CD4-positive, alpha-beta T cell treated with Interleukin-4 for 4 hours (primary cell): ENCODE data around the gene CASP5.
A peak's percentile ranks its signal among the peaks of the same experiment; 100 is the strongest.
"Not testable (repeated sequence)": the region's sequence is repeated elsewhere in the genome, so short reads cannot be mapped to it uniquely, and the experiment has no call there.

ENCODE experiments used
- DNase-seq: peaks from one replicate; pipeline ENCODE4 v3.0.0-alpha.2; 2020

The CASP5 gene

DNA sequence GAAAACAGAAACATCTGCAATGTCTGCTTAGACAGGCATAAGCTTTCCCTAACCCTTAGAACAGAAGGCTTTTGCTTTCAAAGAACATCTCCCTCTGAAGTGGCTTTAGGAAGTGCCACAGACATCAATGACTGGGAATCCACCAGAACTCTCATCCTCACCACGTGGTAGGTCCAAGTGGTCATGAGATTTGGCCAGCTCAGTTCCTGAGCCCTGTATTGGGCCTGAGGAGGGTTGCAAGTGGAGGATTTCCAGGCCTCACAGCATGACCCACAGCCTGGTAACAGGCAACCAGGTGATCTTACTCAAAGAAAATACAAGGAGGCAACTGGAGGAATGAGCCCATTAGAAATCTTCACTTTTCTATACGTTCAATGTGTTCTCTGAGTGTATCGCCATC, 10.4 kb upstream of the CASP5 start:
- peak; percentile 11 for DNase-seq

DNA sequence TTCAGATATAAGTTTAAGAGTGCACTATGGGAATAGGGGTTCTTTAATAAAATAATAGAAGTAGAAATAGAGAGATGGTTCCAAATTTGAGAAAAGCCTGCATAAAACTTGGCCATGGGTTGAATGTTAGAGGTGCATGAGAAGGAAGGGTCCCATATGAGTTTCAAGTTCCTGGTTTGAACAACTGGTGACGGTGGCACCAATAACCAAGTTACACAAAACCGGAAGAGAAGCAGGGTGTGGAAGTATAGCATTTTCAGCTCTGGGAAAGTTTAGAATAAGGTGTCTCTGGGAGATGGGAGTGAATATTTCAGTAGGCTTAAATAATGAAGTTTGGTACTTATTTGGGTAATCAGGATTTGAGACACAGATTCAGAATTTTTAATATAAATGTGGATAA, 9.5 kb upstream of the CASP5 start:
- DNase-seq: peak; percentile 27

DNA sequence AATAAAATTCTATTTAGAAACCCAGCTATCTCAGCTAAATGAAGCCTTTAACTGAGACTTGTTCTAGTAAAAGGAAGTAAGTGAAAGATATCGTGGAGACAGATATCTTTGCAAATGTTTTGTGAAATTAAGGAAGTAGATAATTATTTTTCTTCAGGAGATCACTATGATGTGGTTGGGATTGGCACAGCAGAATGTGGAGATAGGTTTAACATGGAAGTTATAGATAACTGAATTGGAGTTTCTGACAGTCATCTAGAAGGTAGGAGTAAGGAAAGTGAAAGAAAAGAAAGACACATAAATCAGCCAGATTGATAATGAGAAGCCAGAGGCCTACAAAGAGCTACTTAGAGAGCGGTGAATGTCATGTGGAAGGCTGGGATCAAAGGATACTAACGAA, 4.7 kb upstream of the CASP5 start:
- no peak for DNase-seq

DNA sequence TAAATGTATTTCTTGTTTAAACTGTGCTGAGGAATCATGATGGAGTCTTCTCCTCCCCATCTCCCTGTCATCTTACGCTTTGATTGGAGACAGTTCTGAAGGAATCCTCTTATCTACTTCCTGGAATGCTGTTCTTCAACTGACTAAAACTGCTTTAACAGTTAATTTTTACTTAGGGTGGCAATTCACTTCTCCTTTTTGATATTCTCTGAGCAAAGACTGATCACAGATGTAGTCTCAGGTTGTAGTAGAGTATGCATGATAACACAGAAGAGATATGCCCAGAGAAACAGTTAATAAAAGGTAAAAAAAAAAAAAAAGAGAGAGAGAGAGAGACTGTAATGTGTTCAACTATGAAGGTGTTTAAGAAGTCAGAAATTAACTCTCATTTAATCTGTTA, 1.4 kb upstream of the CASP5 start:
- DNase-seq: no peak

DNA sequence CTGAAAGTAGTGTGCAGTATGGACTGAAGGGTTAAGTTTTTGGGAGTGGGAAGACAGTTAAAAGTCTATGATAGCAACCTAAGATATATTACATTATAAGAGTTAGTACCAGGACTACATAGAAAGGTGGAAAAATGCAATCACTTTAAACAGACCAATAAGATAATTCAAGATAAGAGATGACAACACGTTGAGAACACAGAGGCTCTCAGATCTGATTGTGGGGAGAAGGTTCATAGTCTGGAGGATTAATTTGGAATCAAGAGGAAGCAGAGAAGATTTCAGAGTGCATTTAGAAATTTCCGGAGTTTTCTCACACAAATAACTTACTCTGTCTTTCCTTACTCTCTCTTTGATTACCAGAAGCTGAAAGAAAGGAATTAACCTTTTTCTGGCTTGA, 441 bp downstream of the CASP5 start:
- DNase-seq: no peak

DNA sequence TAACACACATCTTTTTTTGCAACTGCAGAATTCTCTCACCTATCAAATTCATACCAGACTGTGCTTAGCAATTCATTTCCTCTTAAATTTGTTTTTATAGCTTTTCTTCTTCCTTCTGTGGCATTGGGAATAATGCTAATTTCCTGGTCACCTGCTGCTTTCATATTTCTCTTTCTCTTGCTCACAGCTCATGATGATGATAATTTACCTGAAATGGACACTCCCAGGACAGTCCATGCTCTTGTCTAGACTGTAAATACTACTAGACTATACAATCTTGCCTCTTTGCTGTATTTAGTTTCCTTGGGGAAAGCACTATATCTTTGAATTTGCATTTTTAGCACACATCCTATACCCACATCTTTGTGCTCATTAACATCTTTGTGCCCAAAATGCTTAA, 15.5 kb downstream of the CASP5 start:
- DNase-seq: no peak

DNA sequence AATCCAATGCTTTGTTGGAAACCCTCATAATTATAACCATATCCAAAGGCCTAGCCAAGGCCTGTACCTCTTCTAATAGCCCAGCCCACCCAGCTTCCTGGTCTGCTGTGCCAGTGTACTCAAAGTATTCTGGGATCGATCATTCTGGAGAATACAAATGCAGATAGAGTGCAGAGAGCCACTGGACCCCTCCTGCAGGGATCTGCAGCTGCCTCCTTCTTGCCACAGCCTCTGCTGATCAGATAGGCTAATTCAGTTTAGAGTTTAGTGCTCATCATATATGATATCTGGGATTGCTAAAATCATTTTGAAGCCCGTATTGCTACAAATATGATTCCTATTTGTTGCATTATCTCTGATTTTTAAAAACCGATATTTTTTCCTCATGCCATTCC, 17.5 kb downstream of the CASP5 start:
- no peak for DNase-seq

DNA sequence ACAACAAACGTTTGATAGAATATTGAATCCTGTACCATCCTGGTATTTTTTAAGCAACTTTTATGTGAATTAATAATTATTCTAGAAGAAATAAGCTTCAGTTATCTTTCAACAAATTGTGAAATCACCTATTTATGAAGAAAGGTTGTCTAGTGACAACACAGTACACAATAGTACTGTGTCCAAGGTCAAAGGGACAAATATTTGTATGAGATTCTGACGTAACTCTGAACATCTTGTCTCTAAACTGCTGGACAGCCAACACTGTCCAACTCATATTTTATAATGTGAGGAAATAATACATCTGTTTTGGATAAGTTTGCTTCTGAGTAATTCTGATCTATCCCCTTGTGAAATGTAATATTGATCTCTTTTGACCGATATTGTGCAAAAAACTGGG, 18.9 kb downstream of the CASP5 start:
- DNase-seq: no peak

DNA sequence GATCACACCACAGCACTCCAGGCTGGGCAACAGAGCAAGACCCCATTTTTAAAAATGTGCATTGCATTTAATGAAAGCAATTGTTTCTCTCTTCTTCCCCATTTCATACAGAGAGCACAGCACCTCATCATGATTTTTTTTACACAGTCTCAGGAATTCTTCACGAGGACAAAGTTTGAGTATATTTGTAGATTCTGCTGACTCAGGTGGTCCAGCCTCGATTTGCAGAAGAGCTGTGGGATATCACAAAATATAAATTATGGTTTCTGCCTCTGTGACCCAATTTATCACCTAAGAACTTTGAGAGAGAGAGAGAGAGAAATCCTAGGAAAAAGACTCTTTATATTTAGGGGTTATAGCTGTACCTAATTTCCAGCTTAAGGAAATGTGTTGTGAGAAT, 19.8 kb downstream of the CASP5 start:
- DNase-seq: no peak

DNA sequence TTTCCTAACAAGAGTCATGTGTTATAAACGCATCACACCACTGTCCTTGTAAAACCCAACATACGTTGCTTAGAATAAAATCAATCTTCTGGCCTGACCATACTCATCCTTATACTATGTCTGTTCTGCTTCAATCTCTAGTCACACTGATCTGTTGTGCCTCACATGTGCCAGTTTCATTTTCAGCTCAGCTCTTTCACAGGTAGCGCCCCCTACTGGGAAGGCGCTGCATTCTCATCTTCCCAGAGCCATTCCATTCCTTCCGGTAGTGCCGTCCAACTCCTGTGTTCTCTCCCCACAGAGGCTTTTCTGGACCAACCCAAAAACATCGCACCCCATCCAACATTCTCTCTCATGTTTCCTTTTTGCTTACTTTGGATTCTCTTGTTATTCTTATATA, 22.2 kb downstream of the CASP5 start:
- peak; percentile 69 for DNase-seq

DNA sequence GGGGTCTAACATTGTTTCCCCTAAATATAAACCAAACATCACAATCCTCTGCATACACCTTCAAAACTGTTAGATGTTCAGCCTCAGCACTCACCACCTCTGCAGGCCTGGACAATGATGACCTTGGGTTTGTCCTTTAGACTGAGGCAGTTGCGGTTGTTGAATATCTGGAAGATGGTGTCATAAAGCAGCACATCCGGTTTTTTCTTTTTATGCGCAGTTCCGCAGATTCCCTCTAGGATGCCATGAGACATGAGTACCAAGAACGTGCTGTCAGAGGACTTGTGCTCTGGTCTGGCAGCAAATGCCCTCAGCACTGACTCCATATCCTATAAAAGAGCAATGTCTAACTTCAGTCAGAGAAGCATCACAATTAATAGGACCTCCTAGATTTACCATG, 22.8 kb downstream of the CASP5 start:
- no peak for DNase-seq

DNA sequence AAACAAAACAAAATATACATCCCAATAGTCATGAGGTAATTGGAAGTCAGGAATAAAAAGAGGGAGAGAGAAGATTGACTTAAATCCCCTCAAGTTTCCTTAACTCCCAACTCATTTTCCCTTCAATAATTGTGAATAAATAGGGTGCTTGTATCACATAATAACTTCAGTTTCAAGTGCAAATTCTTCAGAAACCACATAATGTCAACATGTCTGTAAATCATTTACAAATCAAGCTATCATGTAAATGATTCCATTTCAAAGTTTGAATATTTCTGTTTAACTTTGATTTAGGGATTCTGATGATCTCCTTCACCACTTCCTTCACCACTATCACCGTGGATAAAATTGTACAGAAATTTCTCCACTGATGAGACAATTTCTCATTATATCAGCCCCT, 23.2 kb downstream of the CASP5 start:
- DNase-seq: no peak

DNA sequence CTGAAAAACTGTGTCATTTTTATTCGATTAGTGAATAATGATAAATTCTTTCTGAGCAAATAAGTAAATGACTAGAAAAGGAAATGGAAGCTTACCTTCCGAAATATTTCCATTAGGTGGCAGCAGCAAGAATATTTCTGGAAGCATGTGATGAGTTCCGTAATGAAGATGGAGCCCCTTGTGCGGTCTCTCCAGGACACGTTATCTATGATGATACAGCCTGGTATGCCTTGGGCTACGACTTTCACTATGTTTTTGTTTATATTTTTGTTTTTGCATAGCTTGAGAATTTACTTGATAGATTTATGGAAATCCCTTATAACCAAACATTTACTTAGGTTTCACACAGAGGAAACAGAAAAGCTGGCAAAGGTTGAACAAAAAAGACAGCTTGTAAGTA, 25.7 kb downstream of the CASP5 start:
- no peak for DNase-seq

DNA sequence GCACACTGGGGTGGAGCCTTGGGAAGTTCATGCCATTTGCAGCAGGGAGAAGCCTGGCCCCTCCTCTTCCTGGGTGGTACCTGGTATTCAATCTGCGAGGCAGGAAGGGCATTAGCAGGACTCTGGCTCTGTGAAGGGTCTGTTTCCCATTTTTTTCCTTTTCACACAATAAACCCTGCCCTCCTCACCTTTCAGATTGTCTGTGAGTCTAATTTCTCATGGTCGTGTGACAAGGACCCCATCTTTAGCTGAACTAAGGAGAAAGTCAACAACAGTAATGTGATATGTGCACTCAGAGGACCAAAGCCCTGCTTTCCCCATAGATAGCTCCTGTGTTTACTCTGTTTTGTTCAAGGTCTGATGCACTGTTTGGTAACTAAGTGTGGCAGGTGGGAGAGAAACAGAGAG, 28.0 kb downstream of the CASP5 start:
- DNase-seq: no peak

DNA sequence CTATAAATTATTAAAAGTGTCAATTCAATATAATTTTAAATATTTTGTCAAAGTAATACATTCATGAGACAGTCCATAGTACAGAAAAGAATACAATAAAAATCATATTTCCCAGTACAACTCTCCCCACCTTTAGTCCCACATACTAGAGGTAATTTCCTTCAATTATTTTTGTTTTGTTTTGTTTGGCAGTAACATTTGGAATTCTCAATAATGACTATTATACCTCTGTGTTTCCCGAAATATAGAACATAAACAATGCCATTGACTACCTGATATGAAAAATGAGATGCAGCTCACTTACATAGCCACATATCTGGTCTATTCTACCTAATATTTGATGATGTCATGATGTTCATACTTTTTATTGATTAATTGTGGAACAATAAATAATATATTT, 30.2 kb downstream of the CASP5 start:
- DNase-seq: no peak

DNA sequence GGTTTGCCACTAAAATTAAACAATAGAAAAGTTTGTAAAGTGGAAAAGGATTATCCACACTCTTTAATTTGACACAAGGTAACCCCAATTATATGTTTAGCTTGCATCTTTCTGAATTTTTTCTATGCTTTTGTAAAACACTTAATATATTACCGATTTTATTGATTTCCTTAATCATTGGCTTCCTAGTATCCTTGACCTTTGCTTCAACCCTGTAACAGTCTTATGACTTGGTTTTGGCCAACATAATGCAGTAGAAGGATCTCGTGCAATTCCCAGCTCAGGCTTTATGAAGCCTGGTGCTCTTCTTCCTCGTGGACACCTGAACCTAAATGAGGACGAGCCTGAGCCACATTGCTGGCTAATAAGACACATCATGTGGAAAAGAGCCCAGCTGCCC, 31.0 kb downstream of the CASP5 start:
- no peak for DNase-seq

DNA sequence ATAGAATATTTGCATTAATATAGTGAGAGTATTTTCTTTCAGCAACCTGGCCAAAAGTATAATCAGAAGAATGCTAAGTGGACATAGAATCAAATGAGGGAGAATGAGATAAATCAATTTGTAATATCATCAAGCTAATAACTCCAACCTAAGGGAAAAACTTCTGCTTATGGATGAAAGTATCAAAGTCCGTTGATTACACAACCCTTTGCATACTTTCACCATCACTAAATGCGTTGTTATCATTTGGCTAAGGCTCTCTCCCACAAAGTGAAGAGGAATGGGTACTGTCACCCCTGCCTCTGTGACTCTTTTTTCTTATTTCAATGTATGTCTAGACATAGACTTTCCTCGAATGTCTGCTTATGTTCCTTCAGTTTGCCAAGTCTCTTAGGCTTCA, 38.2 kb downstream of the CASP5 start:
- no peak for DNase-seq

DNA sequence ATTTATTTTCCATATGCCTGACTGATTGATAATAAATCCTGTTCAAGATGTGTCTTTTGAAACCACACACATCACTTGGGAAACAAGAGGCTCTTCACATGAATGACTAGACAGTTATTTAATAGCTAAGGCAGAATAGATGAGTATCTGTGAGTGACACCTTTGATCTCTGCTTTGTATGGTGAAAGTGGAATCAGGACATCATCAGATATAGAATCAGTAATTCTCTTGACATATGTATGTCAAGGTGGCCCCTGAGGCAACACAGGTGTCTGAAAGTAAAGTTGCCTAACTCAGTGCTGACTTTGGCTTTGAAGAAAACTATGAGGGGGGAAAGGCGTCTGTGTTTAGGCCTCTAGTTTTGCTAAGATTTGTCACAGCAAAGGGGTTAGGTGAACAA, 43.1 kb downstream of the CASP5 start:
- no peak for DNase-seq

DNA sequence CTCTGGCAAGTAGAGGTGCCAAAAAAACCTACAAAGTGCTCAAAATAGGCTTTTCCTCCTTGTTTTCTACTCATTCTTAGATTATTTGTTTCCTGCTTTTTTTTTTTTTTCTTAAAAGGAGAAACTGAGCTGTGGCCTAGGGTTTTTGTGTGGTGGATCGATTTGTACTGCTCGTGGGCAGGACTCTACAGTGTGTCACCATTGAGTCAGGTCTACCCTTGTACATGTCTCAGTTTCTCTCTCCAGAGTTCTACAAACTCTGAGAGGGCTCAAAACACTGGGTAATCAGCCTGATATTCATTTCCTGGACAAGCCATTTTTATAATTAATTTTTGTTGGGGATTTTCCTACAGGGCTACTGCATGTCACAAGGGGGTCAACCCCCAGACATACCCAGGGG, 49.4 kb downstream of the CASP5 start:
- no peak for DNase-seq

DNA sequence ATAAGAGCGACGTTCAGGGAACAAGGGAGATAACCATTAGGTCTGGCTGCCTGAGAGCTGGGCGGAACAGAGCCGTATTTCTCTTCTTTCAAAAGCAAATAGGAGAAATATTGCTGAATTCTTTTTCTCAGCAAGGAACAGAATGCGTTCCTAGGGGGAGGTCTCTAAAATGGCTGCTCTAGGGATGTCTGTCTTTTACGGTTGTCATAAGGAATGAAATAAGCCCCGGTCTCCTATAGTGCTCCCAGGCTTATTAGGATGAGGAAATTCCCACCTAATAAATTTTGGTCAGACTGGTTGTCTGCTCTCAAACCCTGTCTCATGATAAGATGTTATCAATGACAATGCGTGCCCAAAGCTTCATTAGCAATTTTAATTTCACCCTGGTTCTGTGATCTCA, 50.0 kb downstream of the CASP5 start:
- DNase-seq: not testable (repeated sequence)

DNA sequence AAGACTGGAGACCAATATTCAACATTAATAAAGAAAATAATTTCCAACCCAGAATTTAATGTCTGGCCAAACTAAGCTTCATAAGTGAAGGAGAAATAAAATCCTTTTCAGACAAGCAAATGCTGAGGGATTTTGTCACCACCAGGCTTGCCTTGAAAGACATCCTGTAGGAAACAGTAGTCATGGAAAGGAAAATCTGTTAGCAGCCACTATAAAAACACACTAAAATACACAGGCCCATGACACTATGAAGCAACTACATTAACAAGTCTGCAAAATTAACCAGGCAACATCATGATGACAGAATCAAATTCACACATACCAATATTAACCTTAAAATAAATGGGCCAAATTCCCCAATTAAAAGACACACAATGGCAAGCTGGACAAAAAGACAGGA, 52.2 kb downstream of the CASP5 start:
- no peak for DNase-seq

DNA sequence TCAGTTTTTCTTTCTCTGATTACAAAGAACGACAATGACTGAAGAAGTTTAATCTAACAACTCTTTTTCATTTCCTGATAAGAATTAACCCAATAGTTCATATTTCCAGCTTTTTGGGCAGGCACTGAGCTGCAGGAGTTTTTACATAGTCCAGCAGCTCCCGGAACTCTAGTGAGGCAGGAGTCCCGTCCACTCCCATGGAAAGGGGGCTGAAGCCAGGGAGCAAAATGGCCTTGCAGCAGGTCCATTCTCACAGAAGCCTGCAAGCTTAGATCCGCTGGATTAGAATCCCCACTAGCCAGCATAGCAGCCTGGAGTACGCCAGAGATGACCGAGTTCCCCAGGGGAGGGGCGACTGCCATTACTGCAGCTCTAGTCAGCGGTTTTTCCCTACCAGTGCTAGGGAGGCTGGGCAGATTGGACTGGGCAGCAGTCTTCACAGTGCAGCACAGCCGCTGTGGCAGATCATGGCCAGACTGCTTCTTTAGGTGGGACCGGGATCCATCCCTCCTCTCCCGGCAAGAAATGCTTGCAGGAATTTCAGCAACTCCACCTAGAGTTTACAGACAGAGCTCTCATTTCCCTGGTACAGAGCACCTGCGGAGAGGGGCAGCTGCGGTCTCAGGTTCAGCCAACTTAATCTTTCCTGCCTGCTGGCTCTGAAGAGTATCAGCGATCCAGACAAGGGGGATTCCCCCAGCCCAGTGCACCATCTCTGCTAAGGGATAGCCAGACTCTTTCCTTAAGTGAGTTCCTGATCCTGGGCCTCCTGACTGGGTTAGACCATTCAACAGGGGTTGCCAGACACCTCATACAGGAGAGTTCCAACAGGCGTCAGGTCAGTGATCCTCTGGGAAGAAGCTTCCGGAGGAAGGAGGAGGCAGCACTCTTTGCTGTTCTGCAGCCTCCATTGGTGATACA, 53.9 kb downstream of the CASP5 start:
- no peak for DNase-seq

DNA sequence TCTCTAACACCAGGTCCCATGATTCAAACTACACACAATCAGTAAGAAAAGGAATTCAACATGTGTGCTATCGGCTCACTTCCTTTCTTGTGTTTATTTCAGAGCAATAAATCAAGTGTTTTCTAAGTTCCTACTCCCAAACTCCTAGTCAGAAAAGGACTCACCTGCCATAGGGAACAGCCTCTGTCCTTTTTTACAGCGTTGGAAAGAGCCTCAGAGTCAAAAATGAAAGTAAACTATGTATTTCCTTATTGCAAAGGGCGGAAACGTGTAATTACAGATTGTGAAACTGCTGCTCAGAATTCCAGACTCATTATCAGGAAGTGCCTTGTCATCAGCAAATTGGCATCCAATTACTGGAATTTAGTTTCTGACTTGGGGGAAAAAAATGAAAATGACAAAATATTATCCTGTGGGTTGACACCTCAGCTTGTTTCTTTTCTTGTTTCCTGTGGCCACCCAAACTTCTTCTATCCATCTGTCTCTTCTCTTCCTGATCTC, 54.6 kb downstream of the CASP5 start, which contains the start of gene CASP4:
Gene CASP4 (minus strand): TSS at position 220 of the 501 bp plus-strand sequence. CDS start 49 bp downstream, at position 171.
- peak; percentile 61 for DNase-seq

DNA sequence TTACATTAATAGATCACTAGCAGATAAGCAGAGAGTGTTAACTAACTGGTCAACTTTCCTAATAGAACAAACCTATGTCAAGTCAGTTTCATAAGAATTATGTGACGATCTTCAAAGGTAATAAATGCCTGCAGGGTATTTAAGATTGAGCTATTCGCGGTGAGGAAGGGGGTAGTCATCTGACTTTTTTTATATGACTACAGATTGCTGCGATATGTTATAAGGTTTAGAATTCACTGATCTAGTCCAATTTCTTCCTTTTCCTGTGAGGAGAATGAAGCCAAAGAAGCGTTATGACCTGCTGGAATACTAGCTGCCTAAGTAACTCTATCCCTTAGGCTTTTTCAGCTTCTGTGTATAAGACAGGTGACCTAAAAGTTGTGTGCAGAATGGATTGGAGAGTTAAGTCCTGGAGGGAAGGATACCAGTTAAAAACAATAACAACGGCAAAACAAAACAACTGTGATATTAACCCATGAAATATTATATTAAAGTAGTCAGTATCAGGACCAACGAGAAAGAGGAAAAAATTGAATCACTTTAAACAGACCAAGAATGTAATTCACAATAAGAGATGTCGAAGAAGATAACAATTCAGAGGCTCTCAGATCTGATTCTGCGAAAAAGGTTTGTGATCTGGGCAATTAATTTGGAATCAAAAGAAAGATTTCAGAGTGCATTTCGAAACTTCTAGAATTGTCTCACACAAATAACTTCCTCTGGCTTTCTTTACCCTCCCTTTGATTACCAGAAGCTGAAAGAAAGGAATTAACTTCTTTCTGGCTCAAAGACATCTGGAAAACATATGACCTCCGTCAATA, 55.2 kb downstream of the CASP5 start:
- peak; percentile 27 for DNase-seq
